Hindlimb muscle (tissue), 1 donor: ENCODE results near the gene PDCD2L. TPM values are rescaled to one million over a fixed set of nuclear protein-coding genes. Genes with fewer than 3 reads are reported as not detected.

ENCODE experiments used
- DNase-seq: peaks from one replicate; pipeline ENCODE4 v3.0.0-alpha.2; 2013
- polyA plus RNA-seq: library from polyadenylated mRNA; unstranded; fragments of 120-200 nt; gene quantifications from one replicate; pipeline ENCODE4 v1.2.1, GENCODE V29; 2013; ENCODE audit not compliant: insufficient read length

The PDCD2L gene
- polyA plus RNA-seq, 1 donor, result 13.6 TPM

- no peak for DNase-seq
Observed at GRCh38 chr19:34471906-34472700, 67.9 kb downstream of the PDCD2L start.

DNA sequence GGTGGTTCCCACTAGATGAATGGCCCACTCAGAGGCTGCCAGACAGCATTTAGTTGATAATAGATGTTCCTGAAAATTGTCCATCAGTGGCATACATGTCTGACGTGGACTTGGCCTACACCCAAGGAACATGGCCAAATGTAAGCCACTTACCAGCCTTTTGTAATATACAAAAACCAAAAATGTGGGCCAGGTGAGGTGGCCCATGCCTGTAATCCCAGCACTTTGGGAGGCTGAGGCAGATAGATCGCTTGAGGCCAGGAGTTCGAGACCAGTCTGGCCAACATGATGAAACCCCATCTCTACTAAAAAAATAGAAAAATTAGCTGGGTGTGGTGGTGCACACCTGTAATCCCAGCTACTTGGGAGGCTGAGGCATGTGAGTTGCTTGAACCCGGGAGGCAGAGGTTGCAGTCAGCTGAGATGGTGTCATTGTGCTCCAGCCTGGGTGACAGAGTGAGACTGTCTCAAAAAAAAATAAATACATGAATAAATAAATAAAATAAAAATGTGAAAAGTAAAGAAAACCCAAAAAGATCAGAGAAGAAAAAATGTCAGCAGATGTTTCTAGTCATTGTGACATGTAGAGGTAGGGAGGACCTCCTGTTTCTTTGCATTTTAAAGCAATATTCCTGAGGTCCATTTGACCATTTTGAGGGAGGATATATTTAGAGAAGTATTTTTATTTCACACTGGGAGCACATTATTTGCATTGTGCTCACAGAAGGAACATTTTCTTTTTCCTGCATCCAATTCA, 70.2 kb downstream of the PDCD2L start:
- no peak for DNase-seq

- DNase-seq, result no peak
Observed at GRCh38 chr19:34475026-34475974, 71.1 kb downstream of the PDCD2L start.

Other genes with a start within 250 kb of the PDCD2L start
- 83.6 TPM for gene LSM14A, start 231.9 kb upstream of the PDCD2L start, polyA plus RNA-seq
- 25.4 TPM for gene GARRE1, start 149.8 kb upstream of the PDCD2L start, polyA plus RNA-seq
- 201 TPM for gene GPI, start 39.2 kb upstream of the PDCD2L start, polyA plus RNA-seq
- 82.2 TPM for gene UBA2, start 24.0 kb downstream of the PDCD2L start, polyA plus RNA-seq
- gene WTIP, start 77.4 kb downstream of the PDCD2L start, polyA plus RNA-seq, result 24.1 TPM